ENCODE data around the gene MKRN3. TPM values are rescaled to one million over a fixed set of nuclear protein-coding genes. Genes with fewer than 3 reads are reported as not detected.

Gene MKRN3
- polyA plus RNA-seq, 1 donor from 2014 or later = 10.7 TPM

DNA sequence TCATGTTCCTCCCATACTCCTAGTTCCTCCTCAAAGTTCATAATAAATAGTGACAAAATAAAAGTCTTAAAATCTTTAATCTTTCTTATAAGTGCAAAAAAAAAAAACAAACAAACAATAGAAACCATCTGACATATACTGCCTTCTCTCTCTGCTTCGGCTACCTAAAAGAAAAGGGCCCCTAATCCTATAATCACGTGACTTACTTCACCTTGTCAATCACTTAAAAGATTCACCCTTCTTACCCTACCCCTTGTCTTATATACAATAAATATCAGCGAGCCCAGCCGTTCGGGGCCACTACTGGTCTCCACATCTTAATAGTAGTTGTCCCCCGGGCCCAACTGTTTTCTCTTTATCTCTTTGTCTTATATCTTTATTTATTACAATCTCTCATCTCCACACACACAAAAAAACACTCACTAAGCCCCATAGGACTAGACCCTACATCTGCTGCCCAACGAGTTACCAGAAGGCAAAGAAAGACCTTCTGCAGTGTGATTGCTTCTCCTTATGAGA lies 28.8 kb downstream of the MKRN3 start:
- Histone ChIP-seq H3K27me3 (ENCODE audit: insufficient read depth, low read depth, low read length) (no peaks in the 10 kb centered on the region), H2AFZ (ENCODE audit: low read depth, low read length) (no peak overlapping the region), H3K4me3 (ENCODE audit: low read length) (no peak overlapping the region), H3K27ac (ENCODE audit: low read length) (no peak overlapping the region), H4K20me1 (ENCODE audit: insufficient read depth) (no peaks in the 10 kb centered on the region), H3K79me2 (replicated peaks; ENCODE audit: insufficient read depth, low read length) (no peaks in the 10 kb centered on the region), H3F3A (ENCODE audit: insufficient read depth, low read length, poor library complexity, severe bottlenecking) (no peaks in the 10 kb centered on the region), H3K9me3 (ENCODE audit: low read length) (no peaks in the 10 kb centered on the region), H3K9ac (ENCODE audit: low read length) (no peak overlapping the region), H3K4me2 (ENCODE audit: low read length) (no peak overlapping the region), H3K9me2 (ENCODE audit: insufficient read depth, low read length) (no peaks in the 10 kb centered on the region), H3K36me3 (ENCODE audit: insufficient read depth, low read length) (no peaks in the 10 kb centered on the region)
- TF ChIP-seq SMC3 (conservative IDR thresholded peaks at IDR 0.05; ENCODE audit: poor library complexity) = no peak
- TF ChIP-seq POLR2AphosphoS5 (IDR thresholded peaks at IDR 0.05) = no peak
- no peak for TF ChIP-seq EP300 (conservative IDR thresholded peaks at IDR 0.05; ENCODE audit: poor library complexity, severe bottlenecking)
- no peak for TF ChIP-seq TAF1 (IDR thresholded peaks at IDR 0.05; ENCODE audit: low read depth)
- TF ChIP-seq EZH2 (IDR thresholded peaks at IDR 0.05; ENCODE audit: borderline replicate concordance, insufficient read depth, low read length, poor library complexity, severe bottlenecking) = no peak
- TF ChIP-seq MXI1 (conservative IDR thresholded peaks at IDR 0.05; ENCODE audit: poor library complexity, severe bottlenecking) = no peak
- no peak for TF ChIP-seq RAD21 (conservative IDR thresholded peaks at IDR 0.05)
- TF ChIP-seq, protein P1, sequence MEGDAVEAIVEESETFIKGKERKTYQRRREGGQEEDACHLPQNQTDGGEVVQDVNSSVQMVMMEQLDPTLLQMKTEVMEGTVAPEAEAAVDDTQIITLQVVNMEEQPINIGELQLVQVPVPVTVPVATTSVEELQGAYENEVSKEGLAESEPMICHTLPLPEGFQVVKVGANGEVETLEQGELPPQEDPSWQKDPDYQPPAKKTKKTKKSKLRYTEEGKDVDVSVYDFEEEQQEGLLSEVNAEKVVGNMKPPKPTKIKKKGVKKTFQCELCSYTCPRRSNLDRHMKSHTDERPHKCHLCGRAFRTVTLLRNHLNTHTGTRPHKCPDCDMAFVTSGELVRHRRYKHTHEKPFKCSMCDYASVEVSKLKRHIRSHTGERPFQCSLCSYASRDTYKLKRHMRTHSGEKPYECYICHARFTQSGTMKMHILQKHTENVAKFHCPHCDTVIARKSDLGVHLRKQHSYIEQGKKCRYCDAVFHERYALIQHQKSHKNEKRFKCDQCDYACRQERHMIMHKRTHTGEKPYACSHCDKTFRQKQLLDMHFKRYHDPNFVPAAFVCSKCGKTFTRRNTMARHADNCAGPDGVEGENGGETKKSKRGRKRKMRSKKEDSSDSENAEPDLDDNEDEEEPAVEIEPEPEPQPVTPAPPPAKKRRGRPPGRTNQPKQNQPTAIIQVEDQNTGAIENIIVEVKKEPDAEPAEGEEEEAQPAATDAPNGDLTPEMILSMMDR (IDR thresholded peaks at IDR 0.05; ENCODE audit: poor library complexity, severe bottlenecking) = no peak
- TF ChIP-seq, protein P2, sequence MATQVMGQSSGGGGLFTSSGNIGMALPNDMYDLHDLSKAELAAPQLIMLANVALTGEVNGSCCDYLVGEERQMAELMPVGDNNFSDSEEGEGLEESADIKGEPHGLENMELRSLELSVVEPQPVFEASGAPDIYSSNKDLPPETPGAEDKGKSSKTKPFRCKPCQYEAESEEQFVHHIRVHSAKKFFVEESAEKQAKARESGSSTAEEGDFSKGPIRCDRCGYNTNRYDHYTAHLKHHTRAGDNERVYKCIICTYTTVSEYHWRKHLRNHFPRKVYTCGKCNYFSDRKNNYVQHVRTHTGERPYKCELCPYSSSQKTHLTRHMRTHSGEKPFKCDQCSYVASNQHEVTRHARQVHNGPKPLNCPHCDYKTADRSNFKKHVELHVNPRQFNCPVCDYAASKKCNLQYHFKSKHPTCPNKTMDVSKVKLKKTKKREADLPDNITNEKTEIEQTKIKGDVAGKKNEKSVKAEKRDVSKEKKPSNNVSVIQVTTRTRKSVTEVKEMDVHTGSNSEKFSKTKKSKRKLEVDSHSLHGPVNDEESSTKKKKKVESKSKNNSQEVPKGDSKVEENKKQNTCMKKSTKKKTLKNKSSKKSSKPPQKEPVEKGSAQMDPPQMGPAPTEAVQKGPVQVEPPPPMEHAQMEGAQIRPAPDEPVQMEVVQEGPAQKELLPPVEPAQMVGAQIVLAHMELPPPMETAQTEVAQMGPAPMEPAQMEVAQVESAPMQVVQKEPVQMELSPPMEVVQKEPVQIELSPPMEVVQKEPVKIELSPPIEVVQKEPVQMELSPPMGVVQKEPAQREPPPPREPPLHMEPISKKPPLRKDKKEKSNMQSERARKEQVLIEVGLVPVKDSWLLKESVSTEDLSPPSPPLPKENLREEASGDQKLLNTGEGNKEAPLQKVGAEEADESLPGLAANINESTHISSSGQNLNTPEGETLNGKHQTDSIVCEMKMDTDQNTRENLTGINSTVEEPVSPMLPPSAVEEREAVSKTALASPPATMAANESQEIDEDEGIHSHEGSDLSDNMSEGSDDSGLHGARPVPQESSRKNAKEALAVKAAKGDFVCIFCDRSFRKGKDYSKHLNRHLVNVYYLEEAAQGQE (IDR thresholded peaks at IDR 0.05; ENCODE audit: borderline replicate concordance) = no peak

DNA sequence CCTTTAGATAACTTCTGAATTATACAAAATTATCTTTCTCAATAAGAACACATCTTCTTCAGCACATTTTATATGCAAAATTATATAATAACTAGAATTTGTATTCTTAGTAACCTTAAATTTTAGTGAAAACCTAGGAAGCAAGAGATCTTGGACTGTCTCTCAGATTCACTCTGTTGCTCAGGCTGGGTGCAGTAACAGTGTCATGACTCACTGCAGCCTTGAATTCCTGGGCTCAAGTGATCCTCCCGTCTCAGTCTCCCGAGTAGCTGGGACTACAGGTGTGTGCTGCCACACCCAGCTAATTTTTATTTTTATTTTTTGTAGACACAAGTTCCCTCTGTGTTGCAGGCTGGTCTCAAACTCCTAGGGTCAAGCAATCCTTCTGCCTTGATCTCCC lies 29.9 kb downstream of the MKRN3 start:
- TF ChIP-seq POLR2AphosphoS5 (IDR thresholded peaks at IDR 0.05) (no peak), RAD21 (conservative IDR thresholded peaks at IDR 0.05) (no peak), MXI1 (conservative IDR thresholded peaks at IDR 0.05; ENCODE audit: poor library complexity, severe bottlenecking) (no peak), EP300 (conservative IDR thresholded peaks at IDR 0.05; ENCODE audit: poor library complexity, severe bottlenecking) (no peak), EZH2 (IDR thresholded peaks at IDR 0.05; ENCODE audit: borderline replicate concordance, insufficient read depth, low read length, poor library complexity, severe bottlenecking) (no peak), SMC3 (conservative IDR thresholded peaks at IDR 0.05; ENCODE audit: poor library complexity) (no peak), TAF1 (IDR thresholded peaks at IDR 0.05; ENCODE audit: low read depth) (no peak)
- TF ChIP-seq, protein P1 (IDR thresholded peaks at IDR 0.05; ENCODE audit: poor library complexity, severe bottlenecking) = no peak
- TF ChIP-seq, protein P2 (IDR thresholded peaks at IDR 0.05; ENCODE audit: borderline replicate concordance) = no peak
- no peaks in the 10 kb centered on the region for H3K9me2 ChIP-seq (ENCODE audit: insufficient read depth, low read length)
- no peak overlapping the region for H3K4me2 ChIP-seq (ENCODE audit: low read length)
- H2AFZ ChIP-seq (ENCODE audit: low read depth, low read length) = no peak overlapping the region
- no peaks in the 10 kb centered on the region for H3F3A ChIP-seq (ENCODE audit: insufficient read depth, low read length, poor library complexity, severe bottlenecking)
- H3K36me3 ChIP-seq (ENCODE audit: insufficient read depth, low read length) = no peaks in the 10 kb centered on the region
- no peak overlapping the region for H3K9ac ChIP-seq (ENCODE audit: low read length)
- H3K9me3 ChIP-seq (ENCODE audit: low read length) = no peaks in the 10 kb centered on the region
- no peaks in the 10 kb centered on the region for H3K27me3 ChIP-seq (ENCODE audit: insufficient read depth, low read depth, low read length)
- no peak overlapping the region for H3K27ac ChIP-seq (ENCODE audit: low read length)
- H4K20me1 ChIP-seq (ENCODE audit: insufficient read depth) = no peaks in the 10 kb centered on the region
- H3K79me2 ChIP-seq (replicated peaks; ENCODE audit: insufficient read depth, low read length) = no peaks in the 10 kb centered on the region
- no peak overlapping the region for H3K4me3 ChIP-seq (ENCODE audit: low read length)

All from neural cell (in vitro differentiated cells).